Measurements from ENCODE around the gene DNAJC8. TPM values are rescaled to one million over a fixed set of nuclear protein-coding genes. Genes with fewer than 3 reads are reported as not detected.

The DNAJC8 gene
- total RNA-seq, 4 donors from 2014 or later: 68.4 to 90.3 (median 80.5) TPM

GRCh38 chr1:28193701-28194161 lies 39.1 kb downstream of the DNAJC8 start:
- H3K9me3 ChIP-seq: no peaks in the 10 kb centered on the region
- WGBS, 2 donors (ENCODE audit: low coverage in 1 of 2): no CpG with 5 or more reads among the region's 8 CpGs
- no peak for TF ChIP-seq CTCF (IDR thresholded peaks at IDR 0.05)
- no peak for TF ChIP-seq EP300 (IDR thresholded peaks at IDR 0.05)
- TF ChIP-seq POLR2A (IDR thresholded peaks at IDR 0.05): no peak
- no peak for TF ChIP-seq POLR2AphosphoS5 (IDR thresholded peaks at IDR 0.05)
- ATAC-seq: no peak
- H3K4me3 ChIP-seq: no peak overlapping the region
- peaks cover 0 to 16% of the 10 kb centered on the region in 2 donors for H3K36me3 ChIP-seq
- H3K27ac ChIP-seq: no peak overlapping the region
- H3K4me1 ChIP-seq: no peaks in the 10 kb centered on the region
- H3K27me3 ChIP-seq: no peaks in the 10 kb centered on the region

- Histone ChIP-seq H3K4me1 (no peaks in the 10 kb centered on the region), H3K4me3 (no peak overlapping the region), H3K9me3 (no peaks in the 10 kb centered on the region), H3K27me3 (no peaks in the 10 kb centered on the region), H3K27ac (no peak overlapping the region), H3K36me3 (no peaks in the 10 kb centered on the region)
- ATAC-seq: no peak
- WGBS, 2 donors (ENCODE audit: low coverage in 1 of 2): 61 to 63% methylated on average over 4 to 11 of the region's 12 CpGs
- no peak for TF ChIP-seq POLR2A (IDR thresholded peaks at IDR 0.05)
- no peak for TF ChIP-seq CTCF (IDR thresholded peaks at IDR 0.05)
- TF ChIP-seq EP300 (IDR thresholded peaks at IDR 0.05): no peak
- no peak for TF ChIP-seq POLR2AphosphoS5 (IDR thresholded peaks at IDR 0.05)
These were observed 41.7 kb downstream of the DNAJC8 start for GRCh38 chr1:28190996-28191645.

- Histone ChIP-seq H3K4me1 (no peaks in the 10 kb centered on the region), H3K36me3 (no peaks in the 10 kb centered on the region), H3K27me3 (no peaks in the 10 kb centered on the region), H3K27ac (no peak overlapping the region), H3K9me3 (no peaks in the 10 kb centered on the region), H3K4me3 (no peak overlapping the region)
- TF ChIP-seq POLR2A (IDR thresholded peaks at IDR 0.05) (no peak), EP300 (IDR thresholded peaks at IDR 0.05) (no peak), POLR2AphosphoS5 (IDR thresholded peaks at IDR 0.05) (no peak), CTCF (IDR thresholded peaks at IDR 0.05) (no peak)
- WGBS, 2 donors (ENCODE audit: low coverage in 1 of 2): 66 to 69% methylated on average over 2 of the region's 3 CpGs
- ATAC-seq: no peak
These were observed 42.4 kb downstream of the DNAJC8 start for GRCh38 chr1:28190337-28190979.

- no peaks in the 10 kb centered on the region for H3K4me1 ChIP-seq
- H3K27ac ChIP-seq: no peak overlapping the region
- H3K27me3 ChIP-seq: no peaks in the 10 kb centered on the region
- H3K4me3 ChIP-seq: no peak overlapping the region
- H3K9me3 ChIP-seq: no peaks in the 10 kb centered on the region
- TF ChIP-seq EP300 (IDR thresholded peaks at IDR 0.05) (no peak), CTCF (IDR thresholded peaks at IDR 0.05) (no peak), POLR2AphosphoS5 (IDR thresholded peaks at IDR 0.05) (no peak), POLR2A (IDR thresholded peaks at IDR 0.05) (no peak)
- ATAC-seq: no peak
- WGBS, 2 donors (ENCODE audit: low coverage in 1 of 2): 90 to 100% methylated on average over 1 of the region's 1 CpG
- H3K36me3 ChIP-seq: no peaks in the 10 kb centered on the region
These were observed 47.8 kb downstream of the DNAJC8 start for GRCh38 chr1:28185071-28185470.
